Measurements from ENCODE around the gene CCZ1.
A peak's percentile ranks its signal among the peaks of the same experiment; 100 is the strongest.
"Not testable (repeated sequence)": the region's sequence is repeated elsewhere in the genome, so short reads cannot be mapped to it uniquely, and the experiment has no call there.

The CCZ1 gene

DNA sequence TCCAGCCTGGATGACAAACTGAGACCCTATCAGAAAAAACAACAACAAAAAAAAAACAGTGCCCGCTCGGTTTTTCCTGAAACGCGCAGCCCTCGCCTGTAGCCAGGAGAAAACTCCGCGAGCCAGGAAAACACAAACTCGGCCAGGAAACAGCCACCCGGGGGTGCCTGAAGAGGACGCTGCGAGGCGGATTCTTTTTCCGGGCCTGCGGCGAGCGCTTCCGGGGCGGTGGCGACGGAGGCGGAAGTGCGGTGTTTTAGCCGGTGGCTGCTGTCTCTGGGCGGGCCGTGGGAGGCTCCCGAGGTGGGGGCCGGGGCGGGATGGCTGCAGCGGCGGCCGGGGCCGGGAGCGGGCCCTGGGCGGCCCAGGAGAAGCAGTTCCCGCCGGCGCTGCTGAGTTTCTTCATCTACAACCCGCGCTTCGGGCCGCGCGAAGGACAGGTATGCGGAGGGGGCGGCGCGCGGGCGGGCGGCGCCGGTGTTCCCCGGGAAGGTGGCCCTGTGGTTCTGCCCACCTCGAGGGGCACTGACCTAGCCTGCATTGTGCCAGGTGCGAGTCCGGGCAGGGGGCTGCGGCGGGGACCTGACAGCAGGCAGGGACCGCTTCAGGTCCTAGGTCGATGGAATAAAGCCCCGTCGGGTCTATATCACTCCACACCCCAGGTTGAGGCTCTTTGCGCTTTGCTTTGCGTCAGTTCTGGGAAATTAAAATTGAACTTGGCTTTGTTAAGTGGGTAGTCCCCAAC lies at the start of gene CCZ1:
CCZ1 (plus strand) TSS at position 254 of the 745 bp plus-strand sequence; CDS start at position 321, 67 bp downstream.
- peak; percentile 81 for DNase-seq
- H3K27ac Mint-ChIP-seq, result peak within 1 kb of the TSS; percentile 90
- H3K36me3 Mint-ChIP-seq (ENCODE audit: low read depth), result peaks cover 21% of the 10 kb centered on the region
- H3K27me3 Mint-ChIP-seq; H3K4me1 Mint-ChIP-seq (ENCODE audit: low read depth); H3K9me3 Mint-ChIP-seq: not testable (repeated sequence)
- H3K4me3 Mint-ChIP-seq, result peak within 1 kb of the TSS; percentile 85

DNA sequence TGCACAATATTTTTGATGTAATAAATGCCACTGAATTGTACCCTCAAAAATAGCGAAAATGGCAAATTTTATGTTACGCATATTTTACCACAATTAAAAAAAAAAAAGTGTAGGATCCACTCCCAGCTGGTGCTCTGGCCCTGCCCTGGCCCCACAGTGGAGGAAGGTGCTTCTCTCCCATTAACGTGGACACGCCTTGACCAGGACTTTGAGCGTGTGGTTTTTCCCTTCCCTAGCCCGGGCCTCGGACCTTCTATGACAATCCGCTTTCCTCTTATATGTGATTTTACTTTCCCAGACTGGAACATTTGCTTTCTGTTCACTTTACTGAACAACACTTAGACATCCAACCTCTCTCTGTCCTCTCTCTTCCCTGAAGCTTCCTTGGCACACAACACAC lies 47.6 kb upstream of the CCZ1 start:
- no peaks in the 10 kb centered on the region for H3K4me1 Mint-ChIP-seq (ENCODE audit: low read depth)
- no peak for DNase-seq
- no peaks in the 10 kb centered on the region for H3K9me3 Mint-ChIP-seq
- no peaks in the 10 kb centered on the region for H3K27me3 Mint-ChIP-seq
- H3K4me3 Mint-ChIP-seq, result no peak overlapping the region
- H3K36me3 Mint-ChIP-seq (ENCODE audit: low read depth), result peaks cover 26% of the 10 kb centered on the region
- no peak overlapping the region for H3K27ac Mint-ChIP-seq

DNA sequence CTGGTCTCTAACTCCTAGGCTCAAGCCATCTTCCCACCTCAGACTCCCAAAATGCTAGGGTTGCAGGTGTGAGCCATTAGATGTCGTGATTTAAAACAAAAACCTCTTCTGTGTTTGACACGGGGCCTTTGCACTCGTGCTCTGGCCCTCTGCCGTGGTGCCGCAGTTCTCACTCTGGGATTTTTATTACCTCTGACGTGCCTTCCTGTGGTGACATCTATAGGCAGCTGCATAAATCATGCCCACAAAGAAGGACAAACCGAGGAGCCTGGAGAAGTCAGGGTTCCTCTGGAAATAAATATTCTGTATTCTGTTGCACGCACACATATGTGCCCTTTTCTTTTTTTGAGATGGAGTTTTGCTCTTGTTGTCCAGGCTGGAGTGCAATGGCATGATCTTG lies 43.8 kb upstream of the CCZ1 start:
- DNase-seq, result no peak
- peaks cover 16% of the 10 kb centered on the region for H3K4me1 Mint-ChIP-seq (ENCODE audit: low read depth)
- no peaks in the 10 kb centered on the region for H3K27me3 Mint-ChIP-seq
- H3K27ac Mint-ChIP-seq, result no peak overlapping the region
- no peak overlapping the region for H3K4me3 Mint-ChIP-seq
- H3K9me3 Mint-ChIP-seq, result no peaks in the 10 kb centered on the region
- peaks cover 6% of the 10 kb centered on the region for H3K36me3 Mint-ChIP-seq (ENCODE audit: low read depth)

DNA sequence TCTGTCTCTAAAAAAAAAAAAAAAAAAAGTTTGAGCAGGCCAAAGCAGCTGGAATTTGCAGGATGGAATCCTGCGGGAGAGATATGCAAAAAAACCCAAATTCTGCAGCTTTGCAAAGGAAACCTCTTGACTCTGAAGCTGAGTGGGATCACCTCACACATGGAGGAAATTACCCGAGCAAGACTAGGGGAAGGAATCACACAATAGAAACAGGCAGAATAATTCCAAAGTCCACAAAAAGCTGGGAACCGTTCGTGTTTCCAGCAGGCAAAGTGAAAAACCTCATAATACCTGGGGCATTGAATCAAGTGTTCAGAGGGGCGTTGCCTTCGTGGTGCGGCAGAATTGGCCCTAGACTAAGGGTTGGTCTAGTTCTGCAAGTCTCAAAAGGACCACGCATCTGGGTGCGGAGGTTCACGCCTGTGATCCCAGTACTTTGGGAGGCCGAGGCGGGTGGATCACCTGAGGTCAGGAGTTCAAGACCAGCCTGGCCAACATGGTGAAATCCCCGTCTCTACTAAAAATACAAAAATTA lies 41.4 kb upstream of the CCZ1 start:
- not testable (repeated sequence) for H3K9me3 Mint-ChIP-seq; H3K36me3 Mint-ChIP-seq (ENCODE audit: low read depth); H3K4me3 Mint-ChIP-seq; H3K27me3 Mint-ChIP-seq; H3K27ac Mint-ChIP-seq; DNase-seq
- peaks cover 16% of the 10 kb centered on the region for H3K4me1 Mint-ChIP-seq (ENCODE audit: low read depth)

DNA sequence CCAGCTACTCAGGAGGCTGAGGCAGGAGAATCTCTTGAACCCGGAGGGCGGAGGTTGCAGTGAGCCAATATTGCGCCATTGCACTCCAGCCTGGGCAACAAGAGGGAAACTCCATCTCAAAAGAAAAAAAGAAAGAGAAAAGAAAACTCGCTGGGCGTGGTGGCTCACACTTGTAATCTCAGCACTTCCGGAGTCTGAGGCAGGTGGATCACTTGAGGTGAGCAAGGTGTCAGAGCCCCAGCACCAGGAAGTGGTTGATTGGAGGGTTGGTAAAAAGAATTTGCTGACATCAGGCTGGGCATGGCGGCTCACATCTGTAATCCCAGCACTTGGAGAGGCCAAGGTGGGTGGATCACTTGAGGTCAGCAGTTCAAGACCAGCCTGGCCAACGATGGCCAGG lies 40.0 kb upstream of the CCZ1 start:
- DNase-seq, result peak; percentile 38
- not testable (repeated sequence) for H3K36me3 Mint-ChIP-seq (ENCODE audit: low read depth); H3K27me3 Mint-ChIP-seq; H3K4me3 Mint-ChIP-seq; H3K9me3 Mint-ChIP-seq
- H3K4me1 Mint-ChIP-seq (ENCODE audit: low read depth), result peaks cover 16% of the 10 kb centered on the region
- H3K27ac Mint-ChIP-seq, result peak overlapping the region; percentile 32

DNA sequence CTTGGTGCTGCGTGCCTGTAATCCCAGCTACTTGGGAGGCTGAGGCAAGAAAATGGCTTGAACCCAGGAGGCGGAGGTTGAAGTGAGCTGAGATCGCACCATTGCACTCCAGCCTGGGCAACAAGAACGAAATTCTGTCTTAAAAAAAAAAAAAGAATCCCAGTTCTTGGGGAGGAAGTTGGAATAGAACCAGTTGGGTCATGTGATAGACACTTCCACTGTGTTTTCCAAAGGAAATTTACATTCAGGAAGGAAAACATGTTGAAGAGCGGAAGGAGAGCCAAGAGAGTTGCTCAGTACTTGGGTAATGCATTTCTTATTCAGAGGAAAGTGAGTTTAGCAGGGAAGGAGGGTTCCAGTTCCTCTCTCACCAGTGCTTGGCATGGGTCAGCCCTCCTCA lies 37.3 kb upstream of the CCZ1 start:
- not testable (repeated sequence) for H3K9me3 Mint-ChIP-seq; H3K27me3 Mint-ChIP-seq; H3K36me3 Mint-ChIP-seq (ENCODE audit: low read depth); DNase-seq; H3K4me3 Mint-ChIP-seq; H3K27ac Mint-ChIP-seq
- peaks cover 16% of the 10 kb centered on the region for H3K4me1 Mint-ChIP-seq (ENCODE audit: low read depth)

DNA sequence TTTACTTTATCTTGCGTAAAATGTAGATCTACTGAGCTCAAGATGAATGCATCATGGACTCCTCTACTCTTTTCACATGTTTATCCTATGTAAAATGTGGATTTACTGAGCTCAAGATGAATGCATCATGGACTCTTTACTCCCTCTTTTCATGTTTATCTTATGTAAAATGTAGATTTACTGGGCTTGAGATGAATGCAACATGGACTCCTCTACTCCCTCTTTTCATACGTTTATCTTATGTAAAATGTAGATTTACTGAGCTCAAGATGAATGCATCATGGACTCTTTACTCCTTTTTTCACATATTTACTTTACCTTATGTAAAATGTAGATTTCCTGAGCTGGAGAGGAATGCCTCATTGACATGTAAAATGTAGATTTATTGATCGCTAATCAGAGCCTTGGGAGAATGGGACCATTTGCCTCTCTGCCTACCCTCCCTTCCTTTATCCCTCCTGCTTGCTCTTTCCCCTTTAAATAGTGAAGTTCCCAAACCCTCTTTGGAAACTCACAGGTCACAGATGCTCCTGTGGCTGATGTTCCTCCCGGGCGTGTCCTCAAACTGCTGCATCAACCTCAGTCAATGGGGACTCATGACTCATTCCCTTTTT lies 35.7 kb upstream of the CCZ1 start:
- not testable (repeated sequence) for H3K4me3 Mint-ChIP-seq; DNase-seq; H3K27ac Mint-ChIP-seq; H3K4me1 Mint-ChIP-seq (ENCODE audit: low read depth); H3K27me3 Mint-ChIP-seq; H3K36me3 Mint-ChIP-seq (ENCODE audit: low read depth); H3K9me3 Mint-ChIP-seq

DNA sequence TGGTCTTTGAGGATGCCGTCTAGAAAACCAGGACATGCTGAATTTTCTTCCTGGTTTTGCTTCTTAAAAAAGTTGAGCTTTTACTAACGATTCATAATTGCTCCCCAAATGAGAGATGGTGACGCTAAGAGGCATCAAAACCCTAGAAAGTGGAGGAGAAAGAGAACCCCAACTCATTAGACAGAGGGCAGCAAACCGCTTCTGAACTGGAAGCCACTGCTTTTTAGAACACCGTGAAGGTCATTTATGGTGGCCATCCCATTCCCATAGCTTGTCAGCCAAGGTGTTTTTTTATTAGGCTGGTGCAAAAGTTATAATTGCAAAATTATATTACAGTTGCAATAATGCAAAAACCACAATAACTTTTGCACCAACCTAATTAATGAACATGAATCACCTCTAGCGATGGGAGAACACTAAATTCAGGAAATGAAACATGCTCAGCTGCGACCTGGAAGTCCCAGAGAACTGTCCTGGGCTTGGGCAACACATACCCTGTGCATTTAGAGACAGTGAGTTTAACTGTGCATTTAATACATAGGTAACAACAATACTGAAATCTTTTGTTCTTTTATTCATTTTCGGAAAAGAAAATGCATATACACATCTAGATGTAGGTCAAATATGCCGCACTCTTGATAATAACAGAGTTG lies 33.1 kb upstream of the CCZ1 start:
- DNase-seq; H3K27me3 Mint-ChIP-seq; H3K9me3 Mint-ChIP-seq; H3K4me3 Mint-ChIP-seq; H3K36me3 Mint-ChIP-seq (ENCODE audit: low read depth); H3K27ac Mint-ChIP-seq; H3K4me1 Mint-ChIP-seq (ENCODE audit: low read depth): not testable (repeated sequence)

DNA sequence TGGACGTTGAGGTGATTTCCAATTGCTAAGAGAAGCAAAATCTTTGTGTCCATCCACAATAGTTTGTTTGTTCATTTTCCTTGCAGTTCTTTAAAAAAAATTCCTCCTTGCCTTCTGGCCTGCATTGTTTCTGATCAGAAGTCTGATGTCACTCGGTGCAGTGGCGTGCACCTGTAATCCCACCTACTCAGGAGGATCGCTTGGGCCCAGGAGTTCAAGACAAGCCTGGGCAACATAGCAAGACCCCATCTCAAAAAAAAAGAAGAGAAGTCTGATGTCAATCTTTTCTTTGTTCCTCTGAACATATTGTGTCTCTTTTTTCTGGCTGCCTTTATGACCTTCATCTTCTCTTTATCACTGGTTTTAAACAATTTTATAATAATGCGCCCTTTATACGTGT lies 31.5 kb upstream of the CCZ1 start:
- Mint-ChIP-seq H3K4me1 (ENCODE audit: low read depth) (no peaks in the 10 kb centered on the region), H3K9me3 (no peaks in the 10 kb centered on the region), H3K27ac (no peak overlapping the region), H3K27me3 (no peaks in the 10 kb centered on the region), H3K36me3 (ENCODE audit: low read depth) (no peaks in the 10 kb centered on the region), H3K4me3 (no peak overlapping the region)
- DNase-seq, result no peak

DNA sequence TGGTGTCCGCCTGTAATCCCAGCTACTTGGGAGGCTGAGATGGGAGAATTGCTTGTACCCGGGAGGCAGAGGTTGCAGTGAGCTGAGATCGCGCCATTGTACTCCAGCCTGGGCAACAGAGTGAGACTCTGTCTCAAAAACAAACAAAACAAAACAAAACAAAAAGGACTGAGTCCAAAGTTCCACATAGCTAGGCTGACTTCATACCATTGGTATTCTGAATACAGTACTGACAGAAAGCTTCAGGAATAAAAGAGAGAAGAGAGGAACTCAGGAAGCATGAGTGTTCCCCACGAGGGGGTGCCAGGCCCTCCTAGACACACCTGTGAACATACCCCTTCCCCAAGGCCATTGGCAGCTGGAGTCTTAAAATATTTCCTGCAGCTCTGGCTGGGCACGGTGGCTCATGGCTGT lies 29.6 kb upstream of the CCZ1 start:
- not testable (repeated sequence) for H3K36me3 Mint-ChIP-seq (ENCODE audit: low read depth); DNase-seq

DNA sequence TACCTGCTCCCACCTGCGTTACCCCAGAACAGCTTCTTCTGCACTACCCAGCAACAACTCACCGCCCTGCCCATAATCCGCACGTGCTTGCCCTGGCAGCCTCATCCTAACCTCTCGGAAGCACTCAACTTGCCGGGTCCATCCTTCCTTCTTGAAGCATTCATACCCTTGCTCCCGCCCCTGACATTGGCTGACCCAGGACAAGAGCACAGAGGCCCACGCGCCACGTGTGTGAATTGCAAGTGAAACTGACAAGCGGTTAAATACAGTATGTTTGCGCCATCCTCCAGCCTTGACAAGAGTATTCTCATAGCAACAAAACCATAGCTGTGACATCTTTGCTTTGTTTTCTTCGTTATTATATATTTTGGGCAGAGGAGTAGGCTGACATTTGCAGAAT lies 28.8 kb upstream of the CCZ1 start:
- no peaks in the 10 kb centered on the region for H3K9me3 Mint-ChIP-seq
- no peak overlapping the region for H3K4me3 Mint-ChIP-seq
- H3K4me1 Mint-ChIP-seq (ENCODE audit: low read depth), result no peaks in the 10 kb centered on the region
- H3K27me3 Mint-ChIP-seq, result no peaks in the 10 kb centered on the region
- no peak overlapping the region for H3K27ac Mint-ChIP-seq
- DNase-seq, result no peak
- H3K36me3 Mint-ChIP-seq (ENCODE audit: low read depth), result no peaks in the 10 kb centered on the region

More for the DNA sequence above, 29.6 kb upstream of the CCZ1 start:
- H3K4me1 Mint-ChIP-seq (ENCODE audit: low read depth); H3K27me3 Mint-ChIP-seq; H3K9me3 Mint-ChIP-seq; H3K27ac Mint-ChIP-seq; H3K4me3 Mint-ChIP-seq: not testable (repeated sequence)

DNA sequence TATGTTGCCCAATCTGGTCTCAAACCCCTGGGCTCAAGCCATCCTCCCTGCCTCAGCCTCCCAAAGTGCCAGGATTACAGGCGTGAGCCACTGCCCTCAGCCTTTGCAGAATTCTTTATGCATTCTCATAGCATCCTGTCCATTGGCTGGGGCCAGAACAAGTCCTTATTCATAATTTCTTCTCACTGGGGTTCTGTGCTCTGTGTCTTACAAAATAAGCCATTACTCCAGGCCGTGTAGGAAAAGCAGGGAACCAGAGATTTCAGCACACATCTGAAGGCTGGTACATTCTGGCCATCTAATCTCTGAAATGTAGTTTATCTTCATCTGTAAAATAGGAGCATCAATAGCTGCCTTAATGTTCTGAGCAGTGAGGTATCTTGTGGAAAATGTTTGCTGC lies 28.2 kb upstream of the CCZ1 start:
- H3K4me3 Mint-ChIP-seq, result no peak overlapping the region
- no peaks in the 10 kb centered on the region for H3K9me3 Mint-ChIP-seq

DNA sequence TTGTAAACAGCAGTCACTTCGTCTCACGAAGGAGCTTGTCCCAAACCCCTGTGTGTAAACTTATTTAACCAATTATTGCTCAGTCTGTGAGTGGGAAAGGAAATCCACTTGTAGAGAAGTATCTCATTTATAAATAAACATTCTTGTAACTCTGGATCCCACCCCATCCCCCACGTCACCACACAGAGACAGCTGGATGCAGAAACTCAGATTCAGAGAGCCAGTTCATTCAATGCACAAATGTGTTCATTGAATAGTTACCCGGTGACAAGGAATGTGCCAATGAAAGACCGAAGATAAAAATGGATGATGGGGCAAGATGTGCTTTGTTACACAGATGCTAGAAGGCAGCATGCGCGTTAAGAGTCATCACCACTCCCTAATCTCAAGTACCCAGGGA lies 26.2 kb upstream of the CCZ1 start:
- H3K27ac Mint-ChIP-seq, result no peak overlapping the region
- no peaks in the 10 kb centered on the region for H3K27me3 Mint-ChIP-seq
- no peak for DNase-seq
- H3K4me1 Mint-ChIP-seq (ENCODE audit: low read depth), result no peaks in the 10 kb centered on the region
- H3K9me3 Mint-ChIP-seq, result no peaks in the 10 kb centered on the region
- H3K4me3 Mint-ChIP-seq, result no peak overlapping the region
- H3K36me3 Mint-ChIP-seq (ENCODE audit: low read depth), result no peaks in the 10 kb centered on the region

More for the DNA sequence above, 28.2 kb upstream of the CCZ1 start:
- Mint-ChIP-seq H3K4me1 (ENCODE audit: low read depth) (no peaks in the 10 kb centered on the region), H3K36me3 (ENCODE audit: low read depth) (no peaks in the 10 kb centered on the region), H3K27ac (no peak overlapping the region), H3K27me3 (no peaks in the 10 kb centered on the region)
- no peak for DNase-seq

DNA sequence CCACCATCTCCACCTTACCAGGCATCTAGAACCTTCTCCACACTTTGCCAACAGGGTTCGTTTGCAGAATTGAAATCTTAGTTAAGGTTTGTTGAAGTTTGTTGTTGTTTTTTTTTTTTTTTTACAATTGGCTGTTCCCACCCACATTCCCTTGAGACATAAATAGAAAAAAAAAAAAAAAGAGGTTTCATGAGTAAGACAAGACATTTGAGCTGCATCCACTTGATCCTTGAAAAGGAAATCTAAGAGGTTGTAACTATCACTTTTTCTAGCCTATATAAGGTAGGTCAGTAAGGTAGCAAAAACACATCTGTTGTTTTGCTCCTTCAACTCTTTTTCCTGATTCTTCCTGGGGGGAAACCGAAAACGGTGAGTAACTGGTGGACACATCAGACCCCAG lies 18.9 kb upstream of the CCZ1 start:
- not testable (repeated sequence) for H3K4me3 Mint-ChIP-seq; H3K9me3 Mint-ChIP-seq; DNase-seq; H3K27ac Mint-ChIP-seq; H3K4me1 Mint-ChIP-seq (ENCODE audit: low read depth); H3K36me3 Mint-ChIP-seq (ENCODE audit: low read depth); H3K27me3 Mint-ChIP-seq

DNA sequence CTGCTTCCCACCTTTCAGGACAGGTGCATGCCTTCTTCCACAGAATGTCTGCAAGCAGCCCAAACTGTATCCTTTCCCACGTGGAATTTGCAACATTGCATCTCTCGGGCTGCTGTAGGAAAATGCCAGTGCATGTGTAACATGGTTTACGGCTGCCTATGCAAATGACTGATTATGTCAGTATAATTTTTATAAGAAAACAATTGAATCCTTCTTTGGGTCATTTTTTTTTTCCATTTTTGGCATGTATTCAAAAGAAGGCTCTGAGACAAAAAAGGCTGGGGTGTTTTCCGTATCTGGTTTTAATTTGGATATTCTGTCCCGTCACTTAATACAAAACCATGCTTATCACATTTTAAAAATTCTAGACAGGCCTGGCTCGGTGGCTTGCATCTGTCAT lies 18.4 kb upstream of the CCZ1 start:
- H3K27ac Mint-ChIP-seq; H3K4me1 Mint-ChIP-seq (ENCODE audit: low read depth); H3K27me3 Mint-ChIP-seq; H3K4me3 Mint-ChIP-seq; H3K36me3 Mint-ChIP-seq (ENCODE audit: low read depth); DNase-seq; H3K9me3 Mint-ChIP-seq: not testable (repeated sequence)

Measured in activated T-cell treated with anti-CD3 and anti-CD28 coated beads, Interleukin-2, amount 50 U/mL, for 24 hours (primary cell).